Activated CD4-positive, CD25-positive, alpha-beta regulatory T cell treated with anti-CD3 and anti-CD28 coated beads, Interleukin-2, amount 50 U/mL, for 16 hours (primary cell): ENCODE measurements around the gene SMIM41.
A peak's percentile ranks its signal among the peaks of the same experiment; 100 is the strongest.

ENCODE experiments used
- DNase-seq: peaks from one replicate; pipeline ENCODE4 v3.0.0-alpha.2; 2020; ENCODE audit warnings: low read depth, low spot score

The SMIM41 gene

DNA sequence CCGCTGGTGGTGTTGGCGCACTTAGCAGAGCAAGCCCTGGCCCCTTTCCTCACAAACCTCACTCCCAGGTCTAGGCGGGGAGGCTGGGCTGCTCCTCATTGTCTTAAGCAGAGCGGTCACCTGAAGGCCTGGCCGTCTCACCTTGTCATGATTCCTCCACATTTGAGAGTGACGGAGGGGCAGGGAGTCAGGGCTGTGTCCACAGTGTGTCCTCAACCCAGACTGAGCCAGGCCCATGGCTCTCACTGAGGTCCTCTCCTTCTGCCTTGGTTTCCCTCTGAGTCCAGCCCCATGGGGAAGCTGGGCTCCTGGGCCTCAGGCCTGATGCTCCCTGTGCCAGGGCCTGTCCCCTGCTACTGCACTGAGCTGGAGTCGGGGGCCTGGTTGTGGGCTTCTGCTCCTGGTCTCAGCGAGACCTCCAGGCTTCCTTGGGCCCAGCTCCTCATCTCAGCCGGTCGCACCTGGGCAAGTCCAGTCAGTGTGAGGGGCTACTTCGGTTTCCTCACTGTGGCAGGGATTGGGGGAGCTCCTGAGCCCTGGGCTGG is 67.4 kb downstream of the SMIM41 start:
- no peak for DNase-seq

GRCh38 chr12:52147367-52147963 is 68.0 kb downstream of the SMIM41 start:
- no peak for DNase-seq

DNA sequence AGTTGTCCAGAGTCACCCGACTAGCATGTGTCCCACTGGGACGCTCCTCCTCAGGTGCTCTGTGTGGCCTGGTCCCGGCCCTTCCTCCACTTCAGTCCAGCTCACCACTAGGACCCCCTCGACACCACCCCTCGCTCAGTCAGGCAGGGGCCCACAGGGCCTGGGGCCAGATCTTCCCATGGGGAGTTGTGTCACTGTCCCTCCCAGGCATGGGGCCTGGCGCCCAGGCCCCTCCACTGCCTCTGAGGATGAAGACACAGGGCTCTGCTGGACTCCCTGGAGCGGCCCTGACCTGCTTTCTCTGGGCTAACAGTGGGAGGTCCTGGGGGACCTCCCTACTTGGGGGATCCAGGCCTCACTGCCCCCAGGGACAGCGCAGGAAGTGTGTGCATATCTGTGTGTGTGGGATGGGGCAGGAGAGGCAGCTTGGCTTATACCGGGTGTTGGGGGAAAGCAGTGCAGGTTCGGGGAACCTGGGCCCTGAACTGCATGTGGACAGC is 68.5 kb downstream of the SMIM41 start:
- no peak for DNase-seq

DNA sequence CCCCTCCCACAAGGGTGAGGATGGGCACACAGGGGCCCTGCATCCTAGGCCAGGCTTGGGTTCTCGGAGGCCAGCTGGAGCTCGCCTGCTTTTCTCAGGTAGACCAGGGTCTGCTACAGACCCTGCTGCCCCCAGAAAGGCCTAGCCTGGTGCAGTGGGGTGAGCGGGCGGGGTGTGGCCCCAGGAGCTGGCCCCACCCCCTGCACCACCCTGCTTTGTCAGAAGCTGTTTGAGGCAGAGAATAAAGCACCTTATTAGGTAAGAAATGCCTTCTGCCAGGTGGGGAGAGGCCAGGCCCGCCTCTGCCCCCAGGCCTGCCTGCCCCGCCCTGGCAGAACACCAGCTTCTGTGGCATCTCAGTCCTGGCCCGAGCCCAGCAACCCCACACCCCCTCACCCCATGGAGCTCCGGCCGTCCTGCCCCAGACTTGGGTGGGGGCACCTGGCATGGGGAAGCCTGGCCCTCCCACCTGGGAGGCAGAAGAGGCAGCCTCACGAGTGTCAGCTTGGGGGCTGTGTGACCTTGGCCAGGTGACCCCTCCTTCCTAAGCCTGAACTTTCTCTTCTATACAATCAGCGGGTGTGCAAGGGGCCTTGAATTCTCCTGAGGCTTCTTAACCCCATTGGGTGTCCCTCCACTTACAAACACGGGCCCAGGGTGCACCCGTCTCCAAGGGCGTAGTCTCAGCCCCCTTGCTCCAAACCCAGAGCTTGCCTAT is 69.1 kb downstream of the SMIM41 start:
- DNase-seq: no peak

DNA sequence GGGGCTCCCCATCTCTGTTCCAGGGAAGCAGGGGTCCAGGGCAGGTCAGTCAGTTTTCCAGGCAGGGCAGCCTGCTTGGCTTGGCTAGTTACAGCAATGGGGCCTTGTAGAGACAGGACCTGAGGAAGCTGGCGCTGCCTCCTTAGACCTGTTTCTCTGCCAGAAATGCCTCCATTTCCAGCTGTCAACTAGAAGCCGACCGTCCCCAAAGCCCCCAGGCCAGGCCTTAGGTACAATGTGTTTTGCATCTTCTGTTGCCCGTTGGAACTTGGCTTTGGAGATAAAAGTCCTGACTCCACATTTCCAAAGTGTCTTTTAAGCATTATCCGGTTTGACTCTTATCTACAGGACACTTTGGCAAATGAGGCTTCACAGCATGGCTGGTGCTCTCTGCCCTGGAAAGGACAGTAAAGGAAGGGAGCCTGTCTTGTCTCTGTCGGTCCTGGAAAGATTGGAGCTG is 69.7 kb downstream of the SMIM41 start:
- DNase-seq: no peak

DNA sequence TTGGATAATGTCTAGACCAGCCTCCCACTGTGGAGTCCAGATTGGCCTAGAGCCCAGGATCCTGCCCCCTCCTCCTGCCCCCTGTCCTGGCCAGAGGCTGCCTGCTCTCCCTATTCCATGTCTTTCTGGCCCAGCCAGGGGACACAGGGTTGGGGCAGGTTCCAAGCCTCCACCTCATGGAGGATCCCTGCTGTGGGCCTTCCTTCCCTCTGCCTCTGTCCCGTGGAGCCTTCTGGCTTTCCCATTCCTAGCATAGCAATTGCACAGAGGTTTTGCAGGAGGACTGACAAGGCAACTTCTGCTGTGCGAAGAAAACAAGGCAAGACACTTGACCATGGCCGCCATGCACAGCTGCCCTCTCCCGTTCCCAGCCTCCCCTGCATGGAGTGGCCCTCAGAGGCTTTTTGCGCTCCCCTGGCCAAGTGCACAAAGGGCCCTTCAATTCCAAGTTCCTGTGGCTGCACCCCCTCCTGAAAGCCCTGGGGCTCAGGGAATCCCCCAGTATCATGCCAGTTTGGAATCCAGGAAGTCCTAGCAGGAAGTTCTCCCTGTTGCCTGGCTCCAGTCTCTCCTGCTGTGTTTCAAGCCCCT is 70.2 kb downstream of the SMIM41 start:
- DNase-seq: no peak

- no peak for DNase-seq
Observed at GRCh38 chr12:52151153-52151836, 71.8 kb downstream of the SMIM41 start.

- DNase-seq: peak; percentile 48
Observed at GRCh38 chr12:52151837-52152783, 72.6 kb downstream of the SMIM41 start.

DNA sequence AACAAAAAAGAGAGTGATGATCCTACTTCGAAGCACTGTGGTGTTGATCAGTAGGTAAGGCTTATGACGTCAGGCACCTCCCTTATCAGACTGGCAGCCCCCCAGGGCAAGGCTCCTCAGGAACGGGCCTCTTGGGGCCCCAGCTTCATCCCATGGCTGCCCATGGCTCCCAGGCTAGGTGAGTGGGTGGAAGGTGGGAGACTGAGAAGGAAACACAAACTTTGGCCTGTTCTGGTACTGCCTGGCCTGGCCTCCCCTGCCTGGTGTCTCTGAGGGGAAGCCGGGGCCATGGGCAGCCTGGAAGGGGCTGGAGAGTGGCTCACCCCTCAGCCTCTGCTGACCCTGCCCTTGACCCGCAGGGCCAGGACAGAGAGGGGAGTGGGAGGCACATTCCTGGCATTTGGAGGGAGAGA is 73.4 kb downstream of the SMIM41 start:
- DNase-seq: no peak

- DNase-seq: no peak
Observed at GRCh38 chr12:52155048-52155868, 75.8 kb downstream of the SMIM41 start.

GRCh38 chr12:52156311-52156710 is 76.8 kb downstream of the SMIM41 start:
- no peak for DNase-seq

DNA sequence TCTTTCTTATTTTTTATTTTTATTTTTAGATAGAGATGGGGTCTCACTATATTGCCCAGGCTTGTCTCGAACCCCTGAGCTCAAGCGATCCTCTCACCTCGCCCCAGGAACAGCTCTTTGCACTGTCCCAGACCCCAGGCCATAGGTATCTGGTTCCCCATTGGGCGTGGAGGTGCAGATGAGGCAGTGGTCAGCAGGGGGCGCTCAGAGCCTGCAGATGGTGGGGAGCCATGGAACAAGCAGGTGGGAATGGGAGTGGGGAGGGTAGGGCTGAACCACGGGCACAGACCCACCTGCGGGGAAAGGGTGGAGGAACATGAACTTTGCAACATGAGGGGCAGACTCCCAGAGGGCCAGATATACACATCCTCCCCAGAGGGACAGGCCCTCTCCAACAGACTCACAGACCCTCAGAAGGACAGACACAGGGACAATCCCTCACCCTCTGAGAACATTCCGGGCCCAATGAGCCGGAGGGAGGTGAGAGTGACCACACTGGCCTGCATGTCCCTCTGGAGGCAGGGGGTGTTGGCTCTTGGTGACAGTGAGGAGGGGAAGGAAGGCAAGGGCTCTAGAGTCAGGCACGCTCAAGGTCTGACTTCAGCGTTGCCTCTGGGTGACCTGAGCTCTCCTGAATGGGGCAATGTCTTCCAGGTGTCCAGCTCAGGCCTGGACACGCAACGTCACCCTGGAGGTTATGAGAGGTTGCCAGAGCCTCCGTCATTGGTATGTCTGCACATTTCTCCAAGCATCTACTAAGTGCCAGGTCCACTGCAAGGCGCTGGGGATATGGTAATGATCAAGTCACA is 77.5 kb downstream of the SMIM41 start:
- DNase-seq: peak; percentile 55

DNA sequence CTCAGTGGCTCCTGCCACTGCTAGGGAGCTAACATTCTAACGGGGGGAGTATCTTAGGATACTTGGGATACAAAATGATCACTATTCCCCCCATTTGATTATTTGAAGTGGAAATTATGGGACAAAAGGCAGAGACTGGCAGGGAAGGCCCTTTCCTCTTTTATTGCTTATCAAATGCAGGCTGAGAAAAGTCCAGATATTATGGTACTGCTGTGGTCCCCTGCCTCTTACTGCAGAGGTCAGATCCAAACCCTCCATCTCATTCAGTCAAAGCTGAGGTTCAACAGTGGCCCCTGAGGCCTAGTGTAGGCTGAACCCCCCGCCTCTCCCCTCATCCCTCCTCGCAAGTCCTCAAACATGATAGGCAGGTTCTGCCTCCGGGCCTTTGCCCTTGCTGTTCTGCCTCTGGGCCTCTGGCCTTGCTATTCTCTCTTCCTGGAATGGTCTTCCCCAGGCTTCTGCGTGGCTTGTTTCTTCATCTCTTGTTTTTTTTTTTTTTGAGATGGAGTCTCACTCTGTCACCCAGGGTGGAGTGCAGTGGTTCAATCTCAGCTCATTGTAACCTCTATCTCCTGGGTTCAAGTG is 78.2 kb downstream of the SMIM41 start:
- DNase-seq: no peak
